H1 (cell line): ENCODE measurements around the gene ATOH8. TPM values are rescaled to one million over a fixed set of nuclear protein-coding genes. Genes with fewer than 3 reads are reported as not detected.

Experiments used
- CTCF ChIA-PET: fragments of 300-600 bp; sonication (Branson Sonifier 250); formaldehyde crosslinking; loops from one replicate; lab custom pipeline; 2021; ENCODE audit not compliant: partially characterized antibody; lab: Charles Lee
- POLR2A ChIA-PET: fragments of 300-600 bp; sonication (Branson Sonifier 250); formaldehyde crosslinking; loops from one replicate; lab custom pipeline; 2021; ENCODE audit warnings: inconsistent platforms; ENCODE audit not compliant: partially characterized antibody; lab: Charles Lee
- DNase-seq, 2 experiments: peaks; one replicate each; pipeline versions ENCODE4 v3.0.0 to v3.0.0-alpha.2; 2010 to 2022; ENCODE audit warnings: low spot score in 2 of 2, low read depth in 1 of 2, mixed read lengths in 1 of 2
- FAIRE-seq: peaks from 2 replicates; lab custom pipeline; 2011; peaks lifted over from hg19 to GRCh38; lab: Jason Lieb, UNC
- H2AFZ ChIP-seq: 2 replicates; pipeline ENCODE4 v1.8.1; 2012; ENCODE audit warnings: low read length, inconsistent platforms
- H2AK5ac ChIP-seq: 2 replicates; pipeline ENCODE4 v1.6.1; 2013; ENCODE audit warnings: low read depth, low read length
- H2BK120ac ChIP-seq: replicated peaks from 2 replicates; pipeline ENCODE3; 2013; ENCODE audit warnings: low read depth, low read length, inconsistent platforms
- H2BK12ac ChIP-seq: 2 replicates; pipeline ENCODE4 v1.6.1; 2013; ENCODE audit warnings: low read depth, low read length
- H2BK15ac ChIP-seq: 2 replicates; pipeline ENCODE4 v1.6.1; 2013; ENCODE audit warnings: low read length
- H2BK20ac ChIP-seq: 2 replicates; pipeline ENCODE4 v1.6.1; 2013; ENCODE audit warnings: low read length
- H2BK5ac ChIP-seq: 2 replicates; pipeline ENCODE4 v1.6.1; 2013; ENCODE audit warnings: low read depth, low read length
- H3K14ac ChIP-seq: 2 replicates; pipeline ENCODE4 v1.6.1; 2013; ENCODE audit warnings: inconsistent platforms; ENCODE audit not compliant: insufficient read length
- H3K18ac ChIP-seq: 2 replicates; pipeline ENCODE4 v1.6.1; 2013; ENCODE audit warnings: low read length; ENCODE audit errors: extremely low read depth
- H3K23ac ChIP-seq: 2 replicates; pipeline ENCODE4 v1.6.1; 2013; ENCODE audit warnings: inconsistent platforms; ENCODE audit not compliant: insufficient read length
- H3K23me2 ChIP-seq: 2 replicates; pipeline ENCODE4 v1.6.1; 2013; ENCODE audit warnings: low read depth, low read length
- H3K27ac ChIP-seq: 2 replicates; pipeline ENCODE4 v1.6.1; 2011; ENCODE audit warnings: low read depth, low read length, inconsistent platforms
- H3K27me3 ChIP-seq, 4 experiments: replicated peaks in 1 of 4; 1 replicate in 1 of 4; 2 replicates in 3 of 4; pipeline versions ENCODE4 v1.6.1 to v1.8.1; 2011 to 2013; ENCODE audit warnings: low read length in 3 of 4, mild to moderate bottlenecking in 3 of 4, inconsistent platforms in 2 of 4, mixed read lengths in 2 of 4, moderate library complexity in 1 of 4; ENCODE audit not compliant: control insufficient read depth in 3 of 4, insufficient read depth in 3 of 4; ENCODE audit errors: extremely low read depth in 1 of 4
- H3K36me3 ChIP-seq, 4 experiments: 2 replicates each; pipeline versions ENCODE4 v1.6.1 to v1.8.1; 2011 to 2013; ENCODE audit warnings: mild to moderate bottlenecking in 4 of 4, low read length in 3 of 4, moderate library complexity in 2 of 4, control low read depth in 1 of 4, inconsistent platforms in 1 of 4; ENCODE audit not compliant: insufficient read depth in 4 of 4, control insufficient read depth in 2 of 4
- H3K4ac ChIP-seq: replicated peaks from 2 replicates; pipeline ENCODE3; 2013; ENCODE audit warnings: low read length, low read depth, mixed read lengths, inconsistent platforms; ENCODE audit not compliant: insufficient read length
- H3K4me1 ChIP-seq, 4 experiments: replicated peaks in 1 of 4; 1 replicate in 1 of 4; 2 replicates in 3 of 4; pipeline versions ENCODE4 v1.6.1 to v1.8.1; 2011 to 2013; ENCODE audit warnings: low read length in 3 of 4, inconsistent platforms in 2 of 4, mixed read lengths in 1 of 4; ENCODE audit not compliant: insufficient read depth in 4 of 4, control insufficient read depth in 3 of 4
- H3K4me2 ChIP-seq, 2 experiments: 2 replicates each; pipeline versions ENCODE4 v1.6.1 to v1.8.1; 2011 to 2013; ENCODE audit warnings: low read depth in 2 of 2, low read length in 2 of 2, control low read depth in 1 of 2, inconsistent platforms in 1 of 2, mild to moderate bottlenecking in 1 of 2; ENCODE audit not compliant: insufficient read depth in 1 of 2
- H3K4me3 ChIP-seq, 4 experiments: fragments of 200-600, 300-600 bp in 1 of 4; sonication (generic), shearing (Covaris generic), sonication (Bioruptor Twin) in 1 of 4; 2 replicates each; pipeline versions ENCODE4 v1.5.1 to v1.8.1; 2011 to 2016; ENCODE audit warnings: low read length in 4 of 4, low read depth in 3 of 4, control low read depth in 2 of 4, inconsistent platforms in 2 of 4, mild to moderate bottlenecking in 2 of 4, mixed read lengths in 1 of 4, moderate library complexity in 1 of 4; ENCODE audit not compliant: insufficient read depth in 2 of 4; ENCODE audit errors: extremely low read depth in 1 of 4
- H3K56ac ChIP-seq: replicated peaks from 2 replicates; pipeline ENCODE3; 2013; ENCODE audit warnings: low read depth, mild to moderate bottlenecking, mixed read lengths, low read length, inconsistent platforms; ENCODE audit not compliant: insufficient read length
- H3K79me1 ChIP-seq: 2 replicates; pipeline ENCODE4 v1.6.1; 2013; ENCODE audit warnings: low read depth, low read length, control low read depth
- H3K79me2 ChIP-seq, 2 experiments: 2 replicates each; pipeline versions ENCODE4 v1.6.1 to v1.8.1; 2012 to 2013; ENCODE audit warnings: low read length in 2 of 2, mild to moderate bottlenecking in 2 of 2, inconsistent platforms in 1 of 2; ENCODE audit not compliant: insufficient read depth in 2 of 2, control insufficient read depth in 1 of 2
- H3K9ac ChIP-seq, 4 experiments: replicated peaks in 1 of 4; 1 replicate in 1 of 4; 2 replicates in 3 of 4; pipeline versions ENCODE4 v1.6.1 to v1.8.1; 2011 to 2013; ENCODE audit warnings: low read depth in 3 of 4, low read length in 3 of 4, control low read depth in 2 of 4, mild to moderate bottlenecking in 2 of 4, moderate library complexity in 2 of 4, inconsistent platforms in 1 of 4; ENCODE audit errors: extremely low read depth in 1 of 4
- H3K9me3 ChIP-seq, 2 experiments: 2 replicates each; pipeline versions ENCODE4 v1.6.1 to v1.8.1; 2012 to 2013; ENCODE audit warnings: mild to moderate bottlenecking in 2 of 2, moderate library complexity in 2 of 2, control low read depth in 1 of 2, inconsistent platforms in 1 of 2, low read depth in 1 of 2, low read length in 1 of 2, mixed read lengths in 1 of 2; ENCODE audit not compliant: insufficient read depth in 2 of 2
- H4K20me1 ChIP-seq, 2 experiments: replicated peaks in 1 of 2; 2 replicates each; pipeline versions ENCODE3 to v1.8.1; 2011 to 2013; ENCODE audit warnings: inconsistent platforms in 2 of 2, low read length in 2 of 2, mild to moderate bottlenecking in 1 of 2; ENCODE audit not compliant: insufficient read depth in 2 of 2, control insufficient read depth in 1 of 2
- H4K5ac ChIP-seq: 2 replicates; pipeline ENCODE4 v1.6.1; 2013; ENCODE audit warnings: low read length, low read depth, mixed read lengths, inconsistent platforms; ENCODE audit not compliant: insufficient read length
- H4K8ac ChIP-seq: 2 replicates; pipeline ENCODE4 v1.8.0; 2013; ENCODE audit warnings: mild to moderate bottlenecking, moderate library complexity, low read length, inconsistent platforms; ENCODE audit not compliant: insufficient read depth; ENCODE audit errors: extremely low read depth
- H4K91ac ChIP-seq: replicated peaks from 2 replicates; pipeline ENCODE3; 2013; ENCODE audit warnings: low read length, mixed read lengths, inconsistent platforms; ENCODE audit not compliant: insufficient read length
- E2F6 ChIP-seq: IDR thresholded peaks from 2 replicates; pipeline ENCODE4 v1.6.1; 2012; ENCODE audit warnings: inconsistent platforms
- GABPA ChIP-seq: IDR thresholded peaks from 2 replicates; pipeline ENCODE4 v1.6.1; 2011; ENCODE audit warnings: mild to moderate bottlenecking, low read length, moderate library complexity, borderline replicate concordance; ENCODE audit not compliant: insufficient read depth
- WGBS, 2 experiments: shearing (Covaris generic) in 1 of 2; methylation state at CpG; one replicate each; pipeline versions ENCODE4 v1.1.6 to v1.1.7; 2013 to 2015; ENCODE audit warnings: low lambda C conversion rate in 2 of 2, mixed read lengths in 2 of 2, inconsistent platforms in 1 of 2, low coverage in 1 of 2, missing lambda C conversion rate in 1 of 2; ENCODE audit not compliant: insufficient replicate concordance in 2 of 2, insufficient coverage in 1 of 2, insufficient read length in 1 of 2; ENCODE audit errors: extremely low coverage in 1 of 2, missing lambda C conversion rate in 1 of 2; 5-methylcytosine and 5-hydroxymethylcytosine counted together
- polyA plus RNA-seq, 7 experiments: library from polyadenylated mRNA; depleted of rRNA in 3 of 7; stranded (reverse) in 5 of 7; unstranded in 2 of 7; fragments of >200 nt in 5 of 7; fragments of 200-250 nt in 2 of 7; gene quantifications; 1 replicate in 5 of 7; 2 replicates in 1 of 7; 4 replicates in 1 of 7; pipeline versions ENCODE4 v1.2.1 to v1.2.3, GENCODE V29; 2011 to 2013; ENCODE audit warnings: missing spikeins in 2 of 7, mixed read lengths in 2 of 7
- total RNA-seq: library from RNA; stranded (reverse); fragmentation: NEBNext Ultra II Directional; extraction: Animal tissue kit (Norgen Biotek cat#: 25700); gene quantifications from 2 replicates; pipeline ENCODE4 v1.2.1, GENCODE V29; 2021

The ATOH8 gene
- total and polyA plus RNA-seq, 2 of the 8 experiments (the other 6 are each of a cell fraction or from before 2014, with no cell fraction given): 0.50 to 0.53 TPM

GRCh38 chr2:85741833-85742455 lies 11.8 kb upstream of the ATOH8 start:
- DNase-seq (no peak), FAIRE-seq (no peak)
- Histone ChIP-seq H3K79me2 (no peaks in the 10 kb centered on the region), H2AFZ (peak overlapping the region; percentile 25; the same call in 1 of the 2 replicates), H3K27me3 (peaks cover 0 to 3% (median 2%) of the 10 kb centered on the region in 4 experiments; a peak in 3 of 7 replicates), H2BK120ac (no peak overlapping the region), H4K91ac (no peak overlapping the region), H3K56ac (no peak overlapping the region), H2BK12ac (no peak overlapping the region), H3K79me1 (no peaks in the 10 kb centered on the region), H4K5ac (no peak overlapping the region), H2BK15ac (no peak overlapping the region), H4K8ac (no peak overlapping the region), H3K9me3 (0 out of 4 replicates have a peak, but pooled peaks cover 0 to 3% of the 10 kb centered on the region in 2 experiments), H3K4me1 (peaks cover 0 to 7% (median 4%) of the 10 kb centered on the region in 4 experiments; a peak in 2 of 7 replicates), H3K36me3 (no peaks in the 10 kb centered on the region), H2BK5ac (no peak overlapping the region), H3K27ac (no peak overlapping the region), H2AK5ac (no peak overlapping the region), H3K4me2 (0 out of 4 replicates have a peak overlapping the region, but pooled peaks of 1 of the 2 experiments have one; percentile 32), H3K18ac (no peak overlapping the region), H3K4me3 (no peak overlapping the region), H4K20me1 (no peaks in the 10 kb centered on the region), H2BK20ac (no peak overlapping the region), H3K23me2 (no peaks in the 10 kb centered on the region; the same call in 1 of the 2 replicates), H3K4ac (no peak overlapping the region), H3K14ac (no peak overlapping the region), H3K9ac (no peak overlapping the region), H3K23ac (no peak overlapping the region)
- POLR2A ChIA-PET: interaction anchor here (0.7 to 1.0 kb wide), 3 partner anchors 11 to 28 kb away, joined by 3 read pairs; no protein-coding TSS in a partner anchor
- 83% methylated on average over 18 of the region's 19 CpGs; no CpG with 5 or more reads in 1 of the 2 experiments for WGBS, 2 experiments
- TF ChIP-seq E2F6: peak; percentile 6; the same call in 1 of the 2 replicates
- no peak for TF ChIP-seq GABPA
- CTCF ChIA-PET: interaction anchor here (0.9 to 47.8 kb wide), 18 partner anchors 9 to 337 kb away, joined by 3 to 986 read pairs (median 5); partner anchors contain the start of gene ATOH8
